ENCODE results near the gene MLEC. TPM values are rescaled to one million over a fixed set of nuclear protein-coding genes. Genes with fewer than 3 reads are reported as not detected.

MLEC gene
- total RNA-seq, 4 donors from 2014 or later, result 122 to 288 (median 187) TPM

- peak overlapping the region; percentile 33 to 87 (median 85) for H3K4me3 ChIP-seq (replicated peaks in 1 of 3)
Measured at GRCh38 chr12:120711411-120711810, 24.5 kb downstream of the MLEC start.

GRCh38 chr12:120712610-120713009 lies 25.7 kb downstream of the MLEC start:
- intact Hi-C loops (cut with DNase I), result no loop called here
- TF ChIP-seq CTCF (IDR thresholded peaks at IDR 0.05), result no peak
- TF ChIP-seq POLR2A (IDR thresholded peaks at IDR 0.05), result no peak
- H3K27me3 ChIP-seq, result no peaks in the 10 kb centered on the region
- H3K36me3 ChIP-seq, result peaks cover 27 to 33% of the 10 kb centered on the region in 2 donors
- H3K4me1 ChIP-seq, result peaks cover 24 to 28% of the 10 kb centered on the region in 2 donors
- H3K9me3 ChIP-seq, result no peaks in the 10 kb centered on the region
- no peak overlapping the region for H3K4me3 ChIP-seq (replicated peaks in 1 of 3)
- no peak overlapping the region for H3K27ac ChIP-seq
- no peak for DNase-seq
- 84% methylated on average over 6 of the region's 6 CpGs for WGBS, 2 donors

More at GRCh38 chr12:120711411-120711810, 24.5 kb downstream of the MLEC start:
- intact Hi-C loops (cut with DNase I), result loop anchor here (2.0 kb wide), 2 partner anchors 25 to 63 kb away; partner anchors contain the start of gene MLEC
- DNase-seq, result peak in 1 of 2 donors; percentile 32
- Histone ChIP-seq H3K36me3 (peaks cover 15 to 21% of the 10 kb centered on the region in 2 donors), H3K27me3 (no peaks in the 10 kb centered on the region), H3K9me3 (no peaks in the 10 kb centered on the region), H3K4me1 (peaks cover 24 to 28% of the 10 kb centered on the region in 2 donors), H3K27ac (peak overlapping the region in 2 of 3 donors; percentile 94 to 97)
- 24 to 34% methylated on average over 6 of the region's 6 CpGs for WGBS, 2 donors
- TF ChIP-seq CTCF (IDR thresholded peaks at IDR 0.05) (no peak), POLR2A (IDR thresholded peaks at IDR 0.05) (no peak)

- H3K4me1 ChIP-seq, result peaks cover 21 to 22% of the 10 kb centered on the region in 2 donors
- TF ChIP-seq POLR2A (IDR thresholded peaks at IDR 0.05), result no peak
- peak; percentile 56 to 93 (median 84) for TF ChIP-seq CTCF (IDR thresholded peaks at IDR 0.05)
- no peaks in the 10 kb centered on the region for H3K27me3 ChIP-seq
- intact Hi-C loops (cut with DNase I), result no loop called here
- H3K9me3 ChIP-seq, result no peaks in the 10 kb centered on the region
- WGBS, 2 donors, result 27 to 33% methylated on average over 4 of the region's 4 CpGs
- peak; percentile 68 to 75 for DNase-seq
- H3K4me3 ChIP-seq (replicated peaks in 1 of 3), result no peak overlapping the region
- no peak overlapping the region for H3K27ac ChIP-seq
- peaks cover 39 to 41% of the 10 kb centered on the region in 2 donors for H3K36me3 ChIP-seq
Measured at GRCh38 chr12:120713861-120714482, 27.0 kb downstream of the MLEC start.

GRCh38 chr12:120718055-120718454 lies 31.1 kb downstream of the MLEC start:
- H3K27me3 ChIP-seq, result no peaks in the 10 kb centered on the region
- intact Hi-C loops (cut with DNase I), result loop anchor here (5.0 kb wide), 1 partner anchor 136 kb away; the partner anchor contains the start of gene POP5
- no peak for DNase-seq
- peaks cover 0 to 6% of the 10 kb centered on the region in 2 donors for H3K4me1 ChIP-seq
- 89 to 93% methylated on average over 2 to 9 of the region's 9 CpGs for WGBS, 2 donors
- no peak overlapping the region for H3K4me3 ChIP-seq (replicated peaks in 1 of 3)
- H3K36me3 ChIP-seq, result peaks cover 69 to 71% of the 10 kb centered on the region in 2 donors
- TF ChIP-seq CTCF (IDR thresholded peaks at IDR 0.05) (no peak), POLR2A (IDR thresholded peaks at IDR 0.05) (no peak)
- no peaks in the 10 kb centered on the region for H3K9me3 ChIP-seq
- no peak overlapping the region for H3K27ac ChIP-seq

- Histone ChIP-seq H3K4me3 (replicated peaks in 1 of 3) (no peak overlapping the region), H3K36me3 (peaks cover 70 to 72% of the 10 kb centered on the region in 2 donors), H3K9me3 (no peaks in the 10 kb centered on the region), H3K27me3 (no peaks in the 10 kb centered on the region), H3K27ac (no peak overlapping the region), H3K4me1 (peaks cover 0 to 6% of the 10 kb centered on the region in 2 donors)
- intact Hi-C loops (cut with DNase I), result loop anchor here (5.0 kb wide), 1 partner anchor 137 kb away; the partner anchor contains the start of gene POP5
- no peak for DNase-seq
- WGBS, 2 donors, result 93 to 97% methylated on average over 2 of the region's 2 CpGs
- TF ChIP-seq CTCF (IDR thresholded peaks at IDR 0.05) (no peak), POLR2A (IDR thresholded peaks at IDR 0.05) (no peak)
Measured at GRCh38 chr12:120719072-120719471, 32.1 kb downstream of the MLEC start.
